DND-41 (cell line): Measurements from ENCODE around the gene SMIM17.
A peak's percentile ranks its signal among the peaks of the same experiment; 100 is the strongest.

Experiments
- ATAC-seq: fragments of 200-7000 bp; cut with Tn5 transposase; 3 replicates; pipeline ENCODE4 v1.9.1; 2021; ENCODE audit warnings: low read depth; ENCODE audit not compliant: insufficient read depth
- DNase-seq: peaks from one replicate; pipeline ENCODE4 v3.0.0-alpha.2; 2020
- H2AFZ ChIP-seq: 2 replicates; pipeline ENCODE4 v1.6.0; 2012; ENCODE audit warnings: low read depth, low read length
- H3K27ac ChIP-seq: 2 replicates; pipeline ENCODE4 v1.5.1; 2012; ENCODE audit warnings: low read length, inconsistent platforms
- H3K27me3 ChIP-seq: fragments of 200-600 bp; sonication (generic); 2 replicates; pipeline ENCODE4 v1.6.0; 2012; ENCODE audit warnings: low read length, mild to moderate bottlenecking, inconsistent platforms; ENCODE audit not compliant: insufficient read depth, poor library complexity
- H3K36me3 ChIP-seq: 2 replicates; pipeline ENCODE4 v1.5.1; 2012; ENCODE audit warnings: low read length, inconsistent platforms; ENCODE audit not compliant: insufficient read depth
- H3K4me1 ChIP-seq: 2 replicates; pipeline ENCODE4 v1.5.1; 2012; ENCODE audit warnings: mild to moderate bottlenecking, low read length; ENCODE audit not compliant: insufficient read depth
- H3K4me2 ChIP-seq: 2 replicates; pipeline ENCODE4 v1.6.0; 2012; ENCODE audit warnings: mild to moderate bottlenecking, moderate library complexity, low read length, inconsistent platforms; ENCODE audit not compliant: insufficient read depth
- H3K4me3 ChIP-seq, 2 experiments: fragments of 200-600 bp in 1 of 2; shearing (Covaris generic) in 1 of 2; 2 replicates each; pipeline ENCODE4 v1.5.1; 2012 to 2016; ENCODE audit warnings: inconsistent platforms in 2 of 2, low read length in 2 of 2, mild to moderate bottlenecking in 2 of 2, low read depth in 1 of 2, moderate library complexity in 1 of 2
- H3K79me2 ChIP-seq: 2 replicates; pipeline ENCODE4 v1.6.0; 2012; ENCODE audit warnings: low read length, inconsistent platforms; ENCODE audit not compliant: insufficient read depth
- H3K9ac ChIP-seq: 2 replicates; pipeline ENCODE4 v1.6.0; 2012; ENCODE audit warnings: low read depth, mild to moderate bottlenecking, inconsistent platforms, low read length, moderate library complexity
- H3K9me3 ChIP-seq: 2 replicates; pipeline ENCODE4 v1.5.1; 2012; ENCODE audit warnings: low read length, moderate library complexity, mild to moderate bottlenecking, inconsistent platforms; ENCODE audit not compliant: insufficient read depth, severe bottlenecking
- H4K20me1 ChIP-seq: 2 replicates; pipeline ENCODE4 v1.6.0; 2012; ENCODE audit warnings: low read length; ENCODE audit not compliant: insufficient read depth
- EZH2 ChIP-seq: IDR thresholded peaks from 3 replicates; pipeline ENCODE4 v1.6.1; 2012; ENCODE audit warnings: borderline replicate concordance, low read depth, mild to moderate bottlenecking, moderate library complexity, low read length, inconsistent platforms; ENCODE audit not compliant: severe bottlenecking
- TF ChIP-seq, protein P1 (sequence below): IDR thresholded peaks from 2 replicates; pipeline ENCODE4 v1.5.1; 2012; ENCODE audit warnings: borderline replicate concordance, low read length, moderate library complexity, mild to moderate bottlenecking; ENCODE audit not compliant: poor library complexity, severe bottlenecking; ENCODE audit errors: extremely low read depth

SMIM17 gene

DNA sequence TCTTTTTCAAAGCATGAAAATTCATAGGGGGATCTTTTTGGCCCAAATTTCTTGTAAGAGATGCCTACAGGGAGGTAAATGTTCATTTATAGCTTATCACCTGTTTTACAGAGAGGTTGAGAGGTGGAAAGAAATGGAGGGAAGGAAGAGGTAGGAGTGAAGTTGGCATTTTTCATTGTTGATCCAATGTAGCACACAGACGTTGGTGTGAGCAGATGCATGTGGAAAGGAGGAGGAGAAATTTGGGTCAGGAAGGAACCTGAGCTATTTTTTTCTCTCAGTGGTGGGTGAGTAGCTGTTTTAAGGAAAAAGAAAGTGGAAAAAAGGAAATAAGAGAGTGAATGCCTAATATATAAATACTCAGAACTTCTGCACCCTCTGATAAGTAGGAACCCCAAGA is 9.9 kb upstream of the SMIM17 start:
- H2AFZ ChIP-seq, result no peak overlapping the region
- no peak overlapping the region for H3K4me3 ChIP-seq
- ATAC-seq (no peak), DNase-seq (no peak)
- no peak overlapping the region for H3K27ac ChIP-seq
- H3K4me2 ChIP-seq, result no peak overlapping the region
- no peaks in the 10 kb centered on the region for H3K4me1 ChIP-seq
- TF ChIP-seq EZH2, result no peak
- TF ChIP-seq, protein P1, sequence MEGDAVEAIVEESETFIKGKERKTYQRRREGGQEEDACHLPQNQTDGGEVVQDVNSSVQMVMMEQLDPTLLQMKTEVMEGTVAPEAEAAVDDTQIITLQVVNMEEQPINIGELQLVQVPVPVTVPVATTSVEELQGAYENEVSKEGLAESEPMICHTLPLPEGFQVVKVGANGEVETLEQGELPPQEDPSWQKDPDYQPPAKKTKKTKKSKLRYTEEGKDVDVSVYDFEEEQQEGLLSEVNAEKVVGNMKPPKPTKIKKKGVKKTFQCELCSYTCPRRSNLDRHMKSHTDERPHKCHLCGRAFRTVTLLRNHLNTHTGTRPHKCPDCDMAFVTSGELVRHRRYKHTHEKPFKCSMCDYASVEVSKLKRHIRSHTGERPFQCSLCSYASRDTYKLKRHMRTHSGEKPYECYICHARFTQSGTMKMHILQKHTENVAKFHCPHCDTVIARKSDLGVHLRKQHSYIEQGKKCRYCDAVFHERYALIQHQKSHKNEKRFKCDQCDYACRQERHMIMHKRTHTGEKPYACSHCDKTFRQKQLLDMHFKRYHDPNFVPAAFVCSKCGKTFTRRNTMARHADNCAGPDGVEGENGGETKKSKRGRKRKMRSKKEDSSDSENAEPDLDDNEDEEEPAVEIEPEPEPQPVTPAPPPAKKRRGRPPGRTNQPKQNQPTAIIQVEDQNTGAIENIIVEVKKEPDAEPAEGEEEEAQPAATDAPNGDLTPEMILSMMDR, result no peak
- H3K9ac ChIP-seq, result no peak overlapping the region
- H3K9me3 ChIP-seq, result peaks cover 11% of the 10 kb centered on the region
- H4K20me1 ChIP-seq, result peaks cover 2% of the 10 kb centered on the region; the same call in 1 of the 2 replicates
- no peaks in the 10 kb centered on the region for H3K79me2 ChIP-seq
- H3K27me3 ChIP-seq, result no peaks in the 10 kb centered on the region
- no peaks in the 10 kb centered on the region for H3K36me3 ChIP-seq

DNA sequence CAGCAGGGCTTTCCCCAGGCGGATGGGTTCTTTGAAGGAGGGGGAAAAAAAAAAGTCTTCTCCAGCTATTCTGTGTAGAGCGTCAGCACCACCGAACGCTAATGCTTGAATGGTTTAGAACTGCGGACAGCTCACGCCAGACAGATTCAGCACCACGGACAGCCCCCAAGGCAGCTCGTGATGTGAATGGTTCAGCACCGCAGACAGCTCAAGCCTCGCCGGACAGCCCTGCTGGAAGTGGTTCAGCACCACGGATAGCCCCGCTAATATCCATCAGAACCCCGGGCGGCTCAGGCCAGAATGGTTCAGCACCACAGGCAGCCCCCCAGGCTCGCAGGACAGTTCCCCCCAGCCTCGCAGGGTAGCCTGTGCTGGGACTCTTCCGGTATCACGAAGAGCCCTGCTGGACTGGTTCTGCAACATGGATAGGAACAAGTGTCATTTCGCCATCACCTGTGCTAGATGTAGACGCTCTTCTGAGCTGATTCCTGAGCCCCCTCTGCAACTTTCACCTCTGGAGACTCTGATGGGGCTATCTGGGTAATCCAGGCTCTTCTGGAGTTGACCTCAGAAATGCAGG is 4.9 kb upstream of the SMIM17 start:
- peak; percentile 94 for DNase-seq
- peak; percentile 95 for ATAC-seq
- no peak overlapping the region for H3K9ac ChIP-seq

DNA sequence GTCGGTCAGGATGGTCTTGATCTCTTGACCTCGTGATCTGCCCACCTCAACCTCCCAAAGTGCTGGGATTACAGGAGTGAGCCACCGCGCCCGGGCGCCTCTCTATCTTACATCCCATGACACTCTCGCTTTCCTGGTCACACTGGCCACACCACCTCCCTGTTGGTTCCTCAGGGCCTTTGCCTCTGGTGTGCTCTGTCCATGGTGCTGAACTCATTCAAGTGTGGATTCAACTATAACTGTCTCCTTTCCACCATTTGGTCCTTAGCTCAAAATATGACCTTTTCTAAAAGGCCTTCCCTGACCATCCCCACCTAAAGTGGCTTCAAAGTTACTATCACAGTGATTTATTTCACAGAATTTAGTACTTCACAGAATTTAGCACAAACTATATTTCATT is 3.7 kb upstream of the SMIM17 start:
- ATAC-seq (peak; percentile 40; the same call in 1 of the 3 replicates), DNase-seq (peak; percentile 56)
- no peaks in the 10 kb centered on the region for H3K79me2 ChIP-seq

More for the DNA sequence above, 4.9 kb upstream of the SMIM17 start:
- no peaks in the 10 kb centered on the region for H3K27me3 ChIP-seq
- H3K4me3 ChIP-seq, result no peak overlapping the region
- no peak overlapping the region for H2AFZ ChIP-seq
- no peaks in the 10 kb centered on the region for H3K4me1 ChIP-seq
- no peak overlapping the region for H3K27ac ChIP-seq
- peaks cover 3% of the 10 kb centered on the region for H3K9me3 ChIP-seq
- no peaks in the 10 kb centered on the region for H3K36me3 ChIP-seq
- H3K4me2 ChIP-seq, result no peak overlapping the region
- no peaks in the 10 kb centered on the region for H4K20me1 ChIP-seq
- no peaks in the 10 kb centered on the region for H3K79me2 ChIP-seq
- TF ChIP-seq, protein P1, result peak; percentile 17
- no peak for TF ChIP-seq EZH2

More for the DNA sequence above, 3.7 kb upstream of the SMIM17 start:
- no peak overlapping the region for H3K9ac ChIP-seq
- no peaks in the 10 kb centered on the region for H3K4me1 ChIP-seq
- H3K27ac ChIP-seq, result no peak overlapping the region
- TF ChIP-seq, protein P1, result no peak
- no peak for TF ChIP-seq EZH2
- no peak overlapping the region for H2AFZ ChIP-seq
- H4K20me1 ChIP-seq, result no peaks in the 10 kb centered on the region
- H3K36me3 ChIP-seq, result no peaks in the 10 kb centered on the region
- no peak overlapping the region for H3K4me3 ChIP-seq
- no peak overlapping the region for H3K4me2 ChIP-seq
- no peaks in the 10 kb centered on the region for H3K27me3 ChIP-seq
- H3K9me3 ChIP-seq, result no peaks in the 10 kb centered on the region
